GM19099 (cell line): ENCODE data around the gene ZNF189.

Experiments used
- POLR2A ChIP-seq: IDR thresholded peaks from 3 replicates; pipeline ENCODE4 v1.6.1; 2011; ENCODE audit warnings: low read depth; ENCODE audit not compliant: insufficient read length; ENCODE audit errors: extremely low read depth

The ZNF189 gene

GRCh38 chr9:101428909-101429308 lies 30.3 kb downstream of the ZNF189 start:
- TF ChIP-seq POLR2A: no peak

GRCh38 chr9:101429736-101430135 lies 31.1 kb downstream of the ZNF189 start:
- TF ChIP-seq POLR2A: no peak

GRCh38 chr9:101432171-101432570 lies 33.5 kb downstream of the ZNF189 start:
- TF ChIP-seq POLR2A: no peak

GRCh38 chr9:101432740-101433139 lies 34.1 kb downstream of the ZNF189 start:
- TF ChIP-seq POLR2A: no peak

GRCh38 chr9:101433229-101433628 lies 34.6 kb downstream of the ZNF189 start:
- TF ChIP-seq POLR2A: no peak

- TF ChIP-seq POLR2A: no peak
Measured at GRCh38 chr9:101434998-101435397, 36.3 kb downstream of the ZNF189 start.

GRCh38 chr9:101435601-101436079 lies 37.0 kb downstream of the ZNF189 start, which contains the start of gene ALDOB:
Gene ALDOB, minus strand, starts transcription at chr9:101435774. Its CDS starts 4,887 bp downstream, at chr9:101430887.
- TF ChIP-seq POLR2A: no peak

GRCh38 chr9:101437806-101438232 lies 39.2 kb downstream of the ZNF189 start:
- TF ChIP-seq POLR2A: no peak

GRCh38 chr9:101438523-101438922 lies 39.9 kb downstream of the ZNF189 start:
- TF ChIP-seq POLR2A: no peak

GRCh38 chr9:101440714-101441230 lies 42.1 kb downstream of the ZNF189 start:
- TF ChIP-seq POLR2A: no peak

GRCh38 chr9:101442318-101442717 lies 43.7 kb downstream of the ZNF189 start:
- no peak for TF ChIP-seq POLR2A

GRCh38 chr9:101442736-101443135 lies 44.1 kb downstream of the ZNF189 start:
- TF ChIP-seq POLR2A: no peak

- TF ChIP-seq POLR2A: no peak
Measured at GRCh38 chr9:101443364-101443771, 44.7 kb downstream of the ZNF189 start.

- TF ChIP-seq POLR2A: no peak
Measured at GRCh38 chr9:101445353-101446029, 46.8 kb downstream of the ZNF189 start.

- TF ChIP-seq POLR2A: no peak
Measured at GRCh38 chr9:101446732-101447131, 48.1 kb downstream of the ZNF189 start.

- no peak for TF ChIP-seq POLR2A
Measured at GRCh38 chr9:101448680-101449070, 50.0 kb downstream of the ZNF189 start.
